ENCODE data around the gene SYNPR. TPM values are rescaled to one million over a fixed set of nuclear protein-coding genes. Genes with fewer than 3 reads are reported as not detected.

The SYNPR gene
- total RNA-seq, 1 donor from 2014 or later, result not detected

DNA sequence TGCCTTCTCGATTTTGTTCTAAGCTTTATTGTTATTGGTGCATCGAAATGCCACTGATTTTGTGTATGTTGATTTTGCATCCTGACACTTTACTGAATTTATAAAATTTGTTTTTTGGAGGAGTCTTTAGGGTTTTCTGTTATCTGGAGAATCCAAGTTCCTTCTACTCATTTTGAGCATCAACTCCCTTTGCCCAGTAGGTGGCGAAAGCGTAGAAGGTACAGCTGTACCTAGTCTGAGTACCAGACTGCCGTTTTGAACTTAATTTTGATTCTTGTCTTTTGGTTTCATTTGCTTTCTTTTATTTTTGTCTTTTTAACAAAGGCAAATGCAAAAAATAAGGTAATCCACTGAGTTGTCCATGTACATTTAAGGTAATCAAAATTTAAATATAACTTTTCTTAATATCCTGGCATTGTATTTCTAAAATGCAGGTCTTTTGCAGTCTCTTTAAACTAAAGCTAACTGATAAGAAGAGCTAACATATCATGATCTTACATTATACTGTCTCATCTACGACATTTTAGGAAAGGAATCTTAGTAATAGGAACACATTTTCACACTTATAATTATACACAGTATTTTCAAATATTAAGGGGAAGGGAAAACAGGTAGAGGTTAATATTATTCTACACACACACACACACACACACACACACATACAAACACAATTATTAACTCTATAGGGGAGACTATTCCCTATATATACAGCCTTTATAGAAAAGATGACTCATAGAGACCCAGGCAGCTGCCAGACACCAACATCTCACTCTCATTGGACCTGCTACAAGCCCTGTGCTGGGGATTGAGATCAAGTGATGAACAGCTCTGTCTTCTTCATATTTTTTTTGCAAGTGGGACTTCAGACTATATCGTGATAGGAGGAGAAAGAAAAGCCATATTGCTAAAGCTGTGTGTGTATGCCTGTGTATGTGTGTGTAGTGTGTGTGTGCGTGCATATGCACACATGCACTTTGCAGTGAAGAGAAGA, 71.8 kb downstream of the SYNPR start:
- no peak for DNase-seq (ENCODE audit: low read depth)
- no peak overlapping the region for H3K4me3 ChIP-seq (ENCODE audit: low read depth, low read length)
- TF ChIP-seq, protein P1, sequence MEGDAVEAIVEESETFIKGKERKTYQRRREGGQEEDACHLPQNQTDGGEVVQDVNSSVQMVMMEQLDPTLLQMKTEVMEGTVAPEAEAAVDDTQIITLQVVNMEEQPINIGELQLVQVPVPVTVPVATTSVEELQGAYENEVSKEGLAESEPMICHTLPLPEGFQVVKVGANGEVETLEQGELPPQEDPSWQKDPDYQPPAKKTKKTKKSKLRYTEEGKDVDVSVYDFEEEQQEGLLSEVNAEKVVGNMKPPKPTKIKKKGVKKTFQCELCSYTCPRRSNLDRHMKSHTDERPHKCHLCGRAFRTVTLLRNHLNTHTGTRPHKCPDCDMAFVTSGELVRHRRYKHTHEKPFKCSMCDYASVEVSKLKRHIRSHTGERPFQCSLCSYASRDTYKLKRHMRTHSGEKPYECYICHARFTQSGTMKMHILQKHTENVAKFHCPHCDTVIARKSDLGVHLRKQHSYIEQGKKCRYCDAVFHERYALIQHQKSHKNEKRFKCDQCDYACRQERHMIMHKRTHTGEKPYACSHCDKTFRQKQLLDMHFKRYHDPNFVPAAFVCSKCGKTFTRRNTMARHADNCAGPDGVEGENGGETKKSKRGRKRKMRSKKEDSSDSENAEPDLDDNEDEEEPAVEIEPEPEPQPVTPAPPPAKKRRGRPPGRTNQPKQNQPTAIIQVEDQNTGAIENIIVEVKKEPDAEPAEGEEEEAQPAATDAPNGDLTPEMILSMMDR (conservative IDR thresholded peaks at IDR 0.05; ENCODE audit: low read depth, low read length), result peak; percentile 94

DNA sequence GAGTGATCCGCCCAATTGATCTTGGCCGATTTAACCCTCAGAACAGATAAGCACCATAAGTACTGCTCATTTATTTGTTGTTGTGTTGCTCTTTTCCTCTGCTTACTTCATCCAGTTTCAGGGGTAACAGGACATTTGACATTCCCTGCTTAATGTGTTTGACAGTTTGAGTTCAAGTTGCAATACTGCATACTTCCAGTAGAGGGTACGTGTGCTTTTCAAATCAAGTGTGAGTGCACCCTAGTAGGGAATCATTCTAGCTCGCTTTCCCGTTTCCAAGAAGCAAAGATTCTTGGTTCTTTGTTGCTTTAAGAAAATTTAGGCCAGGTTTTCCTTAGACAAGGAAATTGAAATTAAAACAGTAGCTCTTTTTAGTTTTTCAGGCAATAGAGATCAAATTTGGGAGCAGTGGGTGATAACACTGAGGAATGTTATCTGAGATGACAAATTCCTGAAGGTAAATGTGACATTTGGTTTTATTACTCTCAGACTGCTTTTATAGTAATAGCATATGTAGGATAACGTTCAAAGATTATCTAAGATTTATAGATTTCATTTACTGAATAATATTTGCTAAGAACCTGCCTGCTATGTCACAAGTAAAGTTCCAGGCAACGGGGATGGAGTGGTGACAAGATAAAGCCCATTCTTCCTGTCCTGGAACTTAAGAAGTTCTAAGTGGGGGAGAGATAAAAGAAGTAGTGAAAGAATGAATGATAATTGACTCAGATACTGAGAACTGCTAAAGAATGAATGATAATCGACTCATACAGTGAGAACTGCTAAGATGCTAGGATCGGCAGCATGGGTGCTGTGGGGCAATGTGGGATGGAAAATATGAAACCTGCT, 73.3 kb downstream of the SYNPR start:
- peak; percentile 19 for DNase-seq (ENCODE audit: low read depth)
- TF ChIP-seq, protein P1 (conservative IDR thresholded peaks at IDR 0.05; ENCODE audit: low read depth, low read length), result peak; percentile 91
- no peak overlapping the region for H3K4me3 ChIP-seq (ENCODE audit: low read depth, low read length)

GRCh38 chr3:63352008-63352279, 73.8 kb downstream of the SYNPR start:
- TF ChIP-seq, protein P1 (conservative IDR thresholded peaks at IDR 0.05; ENCODE audit: low read depth, low read length), result no peak
- DNase-seq (ENCODE audit: low read depth), result no peak
- H3K4me3 ChIP-seq (ENCODE audit: low read depth, low read length), result no peak overlapping the region

- TF ChIP-seq, protein P1 (conservative IDR thresholded peaks at IDR 0.05; ENCODE audit: low read depth, low read length), result no peak
- no peak for DNase-seq (ENCODE audit: low read depth)
- no peak overlapping the region for H3K4me3 ChIP-seq (ENCODE audit: low read depth, low read length)
Observed at GRCh38 chr3:63353383-63353782, 75.3 kb downstream of the SYNPR start.

DNA sequence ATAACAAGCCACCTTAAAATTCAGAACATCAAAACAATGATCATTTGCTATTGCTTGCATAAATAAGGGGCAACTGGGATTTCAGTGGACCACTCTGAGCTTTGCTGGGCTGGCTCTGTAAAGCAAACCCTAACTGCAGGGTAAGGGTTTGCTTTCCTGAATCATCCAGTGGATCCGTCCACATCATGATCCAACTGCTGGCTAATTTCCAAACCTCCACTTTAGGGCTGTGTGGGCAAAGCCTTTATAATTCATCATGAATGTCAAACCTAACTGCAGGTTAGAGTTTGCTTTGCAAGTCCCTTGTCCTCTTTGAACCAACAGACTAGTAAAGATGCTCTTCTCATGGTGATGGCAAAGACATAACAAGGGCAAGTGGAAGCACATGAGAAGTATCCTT, 76.1 kb downstream of the SYNPR start:
- no peak for DNase-seq (ENCODE audit: low read depth)
- no peak overlapping the region for H3K4me3 ChIP-seq (ENCODE audit: low read depth, low read length)
- TF ChIP-seq, protein P1 (conservative IDR thresholded peaks at IDR 0.05; ENCODE audit: low read depth, low read length), result no peak

GRCh38 chr3:63355809-63356208, 77.7 kb downstream of the SYNPR start:
- no peak overlapping the region for H3K4me3 ChIP-seq (ENCODE audit: low read depth, low read length)
- DNase-seq (ENCODE audit: low read depth), result no peak
- TF ChIP-seq, protein P1 (conservative IDR thresholded peaks at IDR 0.05; ENCODE audit: low read depth, low read length), result no peak

All from epithelial cell of proximal tubule (primary cell).